CD14-positive monocyte (primary cell): ENCODE data around the gene ETV1. TPM values are rescaled to one million over a fixed set of nuclear protein-coding genes. Genes with fewer than 3 reads are reported as not detected.

Experiments used
- DNase-seq, 3 donors: peaks; one replicate each; pipeline ENCODE4 v3.0.0-alpha.2; 2011 to 2022
- H2AFZ ChIP-seq: 2 replicates; pipeline ENCODE4 v1.6.0; 2012; ENCODE audit warnings: mild to moderate bottlenecking, low read depth, low read length, inconsistent platforms; ENCODE audit not compliant: insufficient read depth, poor library complexity, severe bottlenecking
- H3K27ac ChIP-seq, 2 donors: 1 replicate in 1 of 2; 2 replicates in 1 of 2; pipeline ENCODE4 v1.5.1; 2012 to 2013; ENCODE audit warnings: low read length in 2 of 2, control low read depth in 1 of 2, inconsistent platforms in 1 of 2, low read depth in 1 of 2, mild to moderate bottlenecking in 1 of 2
- H3K27me3 ChIP-seq, 2 donors: one replicate each; pipeline versions ENCODE4 v1.6.0 to v1.6.1; 2011 to 2013; ENCODE audit warnings: low read length in 2 of 2; ENCODE audit not compliant: control insufficient read depth in 2 of 2, insufficient read depth in 2 of 2
- H3K36me3 ChIP-seq, 2 donors: replicated peaks in 1 of 2; 1 replicate in 1 of 2; 2 replicates in 1 of 2; pipeline versions ENCODE4 v1.5.1 to v1.6.1; 2012 to 2013; ENCODE audit warnings: low read length in 2 of 2, control low read depth in 1 of 2, inconsistent platforms in 1 of 2, mild to moderate bottlenecking in 1 of 2; ENCODE audit not compliant: insufficient read depth in 2 of 2, control insufficient read depth in 1 of 2
- H3K4me1 ChIP-seq, 2 donors: 1 replicate in 1 of 2; 2 replicates in 1 of 2; pipeline versions ENCODE4 v1.5.1 to v1.6.1; 2012 to 2013; ENCODE audit warnings: low read length in 2 of 2, control low read depth in 1 of 2, inconsistent platforms in 1 of 2, mild to moderate bottlenecking in 1 of 2, moderate library complexity in 1 of 2; ENCODE audit not compliant: insufficient read depth in 2 of 2, control insufficient read depth in 1 of 2
- H3K4me2 ChIP-seq: replicated peaks from 2 replicates; pipeline ENCODE3; 2012; ENCODE audit warnings: low read length, moderate library complexity, mild to moderate bottlenecking; ENCODE audit not compliant: poor library complexity, severe bottlenecking; ENCODE audit errors: extremely low read depth
- H3K4me3 ChIP-seq, 3 experiments: fragments of 200-600 bp in 1 of 3; sonication (generic) in 1 of 3; replicated peaks in 1 of 3; 1 replicate in 2 of 3; 2 replicates in 1 of 3; pipeline ENCODE4 v1.5.1; 2011 to 2013; ENCODE audit warnings: low read length in 3 of 3, mild to moderate bottlenecking in 3 of 3, control low read depth in 2 of 3, low read depth in 2 of 3, inconsistent platforms in 1 of 3, moderate library complexity in 1 of 3
- H3K79me2 ChIP-seq: 2 replicates; pipeline ENCODE4 v1.6.0; 2012; ENCODE audit warnings: mild to moderate bottlenecking, control low read depth, inconsistent platforms, low read length, moderate library complexity; ENCODE audit not compliant: insufficient read depth
- H3K9ac ChIP-seq: 2 replicates; pipeline ENCODE4 v1.6.0; 2017; ENCODE audit warnings: low read length, mild to moderate bottlenecking; ENCODE audit not compliant: insufficient read depth, poor library complexity, severe bottlenecking
- H3K9me3 ChIP-seq, 2 donors: replicated peaks in 1 of 2; 1 replicate in 1 of 2; 2 replicates in 1 of 2; pipeline versions ENCODE4 v1.5.1 to v1.6.1; 2012 to 2013; ENCODE audit warnings: low read length in 2 of 2, control low read depth in 1 of 2; ENCODE audit not compliant: control insufficient read depth in 1 of 2, insufficient read depth in 1 of 2
- H4K20me1 ChIP-seq: 2 replicates; pipeline ENCODE4 v1.6.0; 2012; ENCODE audit warnings: mild to moderate bottlenecking, low read length, control low read depth, moderate library complexity; ENCODE audit not compliant: insufficient read depth
- H3K27ac Mint-ChIP-seq, 7 donors: one replicate each; pipeline ENCODE4 v1.8.0; 2020; ENCODE audit warnings: mild to moderate bottlenecking in 7 of 7, mixed read lengths in 7 of 7, moderate library complexity in 6 of 7, inconsistent platforms in 2 of 7
- H3K27me3 Mint-ChIP-seq, 3 donors: one replicate each; pipeline ENCODE4 v1.8.0; 2021 to 2022; ENCODE audit warnings: low read depth in 3 of 3, mild to moderate bottlenecking in 3 of 3, mixed read lengths in 3 of 3, moderate library complexity in 3 of 3, inconsistent platforms in 1 of 3
- H3K36me3 Mint-ChIP-seq, 2 donors: one replicate each; pipeline ENCODE4 v1.8.0; 2020; ENCODE audit warnings: mixed read lengths in 2 of 2, inconsistent platforms in 1 of 2, mild to moderate bottlenecking in 1 of 2
- H3K4me1 Mint-ChIP-seq: one replicate; pipeline ENCODE4 v1.8.0; 2020; ENCODE audit warnings: mild to moderate bottlenecking, mixed read lengths
- H3K4me3 Mint-ChIP-seq, 2 donors: one replicate each; pipeline ENCODE4 v1.8.0; 2020; ENCODE audit warnings: mild to moderate bottlenecking in 2 of 2, mixed read lengths in 2 of 2, moderate library complexity in 1 of 2
- H3K9me3 Mint-ChIP-seq, 7 donors: one replicate each; pipeline ENCODE4 v1.8.0; 2020 to 2022; ENCODE audit warnings: mixed read lengths in 7 of 7, mild to moderate bottlenecking in 6 of 7, moderate library complexity in 6 of 7, inconsistent platforms in 2 of 7
- WGBS: methylation state at CpG from one replicate; pipeline ENCODE4 v1.1.5; 2013; ENCODE audit warnings: missing lambda C conversion rate; ENCODE audit not compliant: insufficient coverage; 5-methylcytosine and 5-hydroxymethylcytosine counted together
- intact Hi-C, 2 donors: fragments of 100-400 bp; cut with micrococcal nuclease; formaldehyde crosslinking; loops; one replicate each; pipeline versions ENCODE4 v1.15.0 to v1.15.1; 2023
- polyA plus RNA-seq, 3 donors: library from polyadenylated mRNA; depleted of rRNA in 1 of 3; unstranded in 2 of 3; stranded (reverse) in 1 of 3; fragments of 300-500 nt in 2 of 3; fragments of >200 nt in 1 of 3; fragmentation: Illumina TruSeq in 2 of 3; gene quantifications; 1 replicate in 2 of 3; 2 replicates in 1 of 3; pipeline ENCODE4 v1.2.3, GENCODE V29; 2012 to 2021
- TF ChIP-seq, protein P1 (sequence below): fragments of 200-600 bp; IDR thresholded peaks from one replicate; pipeline ENCODE4 v1.8.0; 2022; ENCODE audit warnings: antibody characterized with exemption, mild to moderate bottlenecking

Gene ETV1
- polyA plus RNA-seq, 3 donors = not detected

DNA sequence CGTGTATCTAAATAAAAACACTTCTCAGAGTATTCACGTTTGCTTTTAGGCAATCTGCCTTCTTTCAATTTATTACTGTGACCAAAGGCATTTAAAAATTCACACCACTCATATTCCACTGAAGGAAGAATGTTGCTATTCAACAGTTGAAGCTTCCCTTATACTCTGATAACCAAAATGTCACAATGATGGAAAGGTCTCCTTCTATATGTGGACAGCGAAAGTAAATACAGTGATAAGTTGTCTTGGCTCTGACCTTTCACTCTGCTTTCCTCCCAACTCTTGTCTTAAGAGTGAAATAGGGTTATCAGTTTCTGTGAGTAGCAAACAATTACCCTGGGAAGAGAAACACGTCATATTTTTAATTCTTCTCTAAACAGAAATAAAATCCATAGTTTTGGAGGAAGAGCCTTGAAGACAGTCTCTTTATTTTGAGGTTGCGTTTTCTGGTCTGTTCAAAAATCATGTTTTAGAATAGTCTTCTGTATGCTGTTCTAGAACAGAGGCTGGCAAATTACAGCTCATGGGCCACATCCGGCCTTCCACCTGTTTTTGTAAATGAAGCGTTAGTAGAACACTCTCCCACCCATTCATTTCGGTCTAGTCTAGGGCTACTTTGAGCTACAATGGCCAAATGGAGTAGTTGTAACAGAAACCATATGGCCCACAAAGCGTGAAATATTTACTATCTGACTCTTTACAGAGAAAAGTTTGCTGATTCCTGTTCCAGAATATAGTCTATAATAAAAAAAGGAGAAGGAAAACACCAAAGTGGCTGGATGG is 41.3 kb downstream of the ETV1 start:
- peaks cover 0 to 5% (median 1%) of the 10 kb centered on the region in 3 donors for H3K27me3 Mint-ChIP-seq
- Histone ChIP-seq H3K4me2 (no peak overlapping the region), H3K27me3 (no peaks in the 10 kb centered on the region), H3K36me3 (no peaks in the 10 kb centered on the region), H3K9ac (no peak overlapping the region), H2AFZ (no peak overlapping the region), H3K4me3 (no peak overlapping the region), H3K27ac (no peak overlapping the region), H3K79me2 (no peaks in the 10 kb centered on the region), H4K20me1 (no peaks in the 10 kb centered on the region), H3K4me1 (no peaks in the 10 kb centered on the region), H3K9me3 (no peaks in the 10 kb centered on the region)
- H3K4me3 Mint-ChIP-seq = no peak overlapping the region
- intact Hi-C loops = no loop called here
- H3K4me1 Mint-ChIP-seq = no peaks in the 10 kb centered on the region
- no peaks in the 10 kb centered on the region for H3K36me3 Mint-ChIP-seq
- TF ChIP-seq, protein P1, sequence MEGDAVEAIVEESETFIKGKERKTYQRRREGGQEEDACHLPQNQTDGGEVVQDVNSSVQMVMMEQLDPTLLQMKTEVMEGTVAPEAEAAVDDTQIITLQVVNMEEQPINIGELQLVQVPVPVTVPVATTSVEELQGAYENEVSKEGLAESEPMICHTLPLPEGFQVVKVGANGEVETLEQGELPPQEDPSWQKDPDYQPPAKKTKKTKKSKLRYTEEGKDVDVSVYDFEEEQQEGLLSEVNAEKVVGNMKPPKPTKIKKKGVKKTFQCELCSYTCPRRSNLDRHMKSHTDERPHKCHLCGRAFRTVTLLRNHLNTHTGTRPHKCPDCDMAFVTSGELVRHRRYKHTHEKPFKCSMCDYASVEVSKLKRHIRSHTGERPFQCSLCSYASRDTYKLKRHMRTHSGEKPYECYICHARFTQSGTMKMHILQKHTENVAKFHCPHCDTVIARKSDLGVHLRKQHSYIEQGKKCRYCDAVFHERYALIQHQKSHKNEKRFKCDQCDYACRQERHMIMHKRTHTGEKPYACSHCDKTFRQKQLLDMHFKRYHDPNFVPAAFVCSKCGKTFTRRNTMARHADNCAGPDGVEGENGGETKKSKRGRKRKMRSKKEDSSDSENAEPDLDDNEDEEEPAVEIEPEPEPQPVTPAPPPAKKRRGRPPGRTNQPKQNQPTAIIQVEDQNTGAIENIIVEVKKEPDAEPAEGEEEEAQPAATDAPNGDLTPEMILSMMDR = no peak
- no peak overlapping the region for H3K27ac Mint-ChIP-seq
- no CpG with 5 or more reads among the region's 9 CpGs for WGBS
- no peak for DNase-seq
- no peaks in the 10 kb centered on the region for H3K9me3 Mint-ChIP-seq

DNA sequence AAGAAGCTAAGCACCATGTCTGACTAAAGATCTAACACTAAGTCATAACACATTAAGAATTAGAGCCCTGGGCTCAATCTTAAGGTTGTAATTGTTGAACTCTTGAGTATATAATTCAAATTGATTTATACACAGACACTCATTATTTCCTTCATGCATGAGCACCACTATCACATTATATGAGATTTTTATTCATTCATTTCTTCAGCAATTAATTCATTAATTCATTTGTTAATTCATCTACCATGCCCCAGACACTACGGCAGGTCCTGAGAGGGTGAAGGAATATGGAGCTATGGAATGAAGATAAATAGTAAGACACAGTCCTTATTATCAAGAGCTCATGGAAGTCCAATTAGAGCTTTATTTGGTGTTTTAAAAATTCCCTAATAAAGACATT is 41.9 kb downstream of the ETV1 start:
- Histone ChIP-seq H3K27me3 (no peaks in the 10 kb centered on the region), H3K4me3 (no peak overlapping the region), H3K27ac (no peak overlapping the region), H3K79me2 (no peaks in the 10 kb centered on the region), H3K9ac (no peak overlapping the region), H2AFZ (no peak overlapping the region), H3K4me1 (no peaks in the 10 kb centered on the region), H3K36me3 (no peaks in the 10 kb centered on the region), H3K9me3 (no peaks in the 10 kb centered on the region), H3K4me2 (no peak overlapping the region), H4K20me1 (no peaks in the 10 kb centered on the region)
- intact Hi-C loops = no loop called here
- no peak for DNase-seq
- Mint-ChIP-seq H3K4me1 (no peaks in the 10 kb centered on the region), H3K36me3 (no peaks in the 10 kb centered on the region), H3K27me3 (peaks cover 0 to 5% (median 1%) of the 10 kb centered on the region in 3 donors), H3K27ac (no peak overlapping the region), H3K9me3 (no peaks in the 10 kb centered on the region), H3K4me3 (no peak overlapping the region)
- no CpG with 5 or more reads among the region's 1 CpG for WGBS
- TF ChIP-seq, protein P1 = no peak
